ENCODE results near the gene RTBDN. TPM values are rescaled to one million over a fixed set of nuclear protein-coding genes. Genes with fewer than 3 reads are reported as not detected.

Gene RTBDN
- total and polyA plus RNA-seq, 2 donors from 2014 or later = not detected

- H3K4me1 ChIP-seq (ENCODE audit: control insufficient read depth in 2 of 3, insufficient read depth in 2 of 3, low read depth in 1 of 3, low read length in 3 of 3) = peaks cover 3 to 45% (median 18%) of the 10 kb centered on the region in 3 donors
- TF ChIP-seq CTCF (IDR thresholded peaks at IDR 0.05; ENCODE audit: borderline replicate concordance, extremely low read depth, insufficient read depth) = no peak
- FAIRE-seq (no peak), DNase-seq (peak in 1 of 5 donors; percentile 50)
- H3K27ac ChIP-seq (ENCODE audit: low read depth in 2 of 2, low read length in 2 of 2) = peak overlapping the region; percentile 96 to 98
- H3K36me3 ChIP-seq (ENCODE audit: control insufficient read depth in 2 of 3, insufficient read depth in 3 of 3, low read length in 3 of 3) = no peaks in the 10 kb centered on the region
- H3K4me3 ChIP-seq (ENCODE audit: low read length in 3 of 3) = peak overlapping the region; percentile 61 to 69 (median 64)
- intact Hi-C loops (cut with DNase I) = no loop called here
- no peaks in the 10 kb centered on the region for H3K27me3 ChIP-seq (ENCODE audit: control insufficient read depth, insufficient read depth, low read length)
- no peaks in the 10 kb centered on the region for H3K9me3 ChIP-seq (ENCODE audit: control insufficient read depth in 2 of 3, insufficient read depth in 1 of 3, low read length in 3 of 3)
- peak overlapping the region; percentile 49 to 72 (median 57) for H3K9ac ChIP-seq (ENCODE audit: low read length in 3 of 3)
Measured at GRCh38 chr19:12782174-12782423, 52.3 kb downstream of the RTBDN start.

GRCh38 chr19:12779162-12779993, 55.0 kb downstream of the RTBDN start:
- H3K4me1 ChIP-seq (ENCODE audit: control insufficient read depth in 2 of 3, insufficient read depth in 2 of 3, low read depth in 1 of 3, low read length in 3 of 3) = peaks cover 0 to 28% (median 11%) of the 10 kb centered on the region in 3 donors
- no peak for FAIRE-seq

GRCh38 chr19:12778905-12779161, 55.5 kb downstream of the RTBDN start:
- FAIRE-seq = no peak
- Histone ChIP-seq H3K27me3 (ENCODE audit: control insufficient read depth, insufficient read depth, low read length) (no peaks in the 10 kb centered on the region), H3K9me3 (ENCODE audit: control insufficient read depth in 2 of 3, insufficient read depth in 1 of 3, low read length in 3 of 3) (no peaks in the 10 kb centered on the region), H3K4me1 (ENCODE audit: control insufficient read depth in 2 of 3, insufficient read depth in 2 of 3, low read depth in 1 of 3, low read length in 3 of 3) (peaks cover 0 to 25% (median 7%) of the 10 kb centered on the region in 3 donors), H3K9ac (ENCODE audit: low read length in 3 of 3) (peak overlapping the region in 2 of 3 donors; percentile 73 to 91), H3K4me3 (ENCODE audit: low read length in 3 of 3) (peak overlapping the region in 2 of 3 donors; percentile 70 to 75), H3K36me3 (ENCODE audit: control insufficient read depth in 2 of 3, insufficient read depth in 3 of 3, low read length in 3 of 3) (no peaks in the 10 kb centered on the region), H3K27ac (ENCODE audit: low read depth in 2 of 2, low read length in 2 of 2) (peak overlapping the region; percentile 92 to 95)
- intact Hi-C loops (cut with DNase I) = no loop called here
- TF ChIP-seq CTCF (IDR thresholded peaks at IDR 0.05; ENCODE audit: borderline replicate concordance, extremely low read depth, insufficient read depth) = no peak
- DNase-seq = no peak

More at GRCh38 chr19:12779162-12779993, 55.0 kb downstream of the RTBDN start:
- no peaks in the 10 kb centered on the region for H3K27me3 ChIP-seq (ENCODE audit: control insufficient read depth, insufficient read depth, low read length)
- no peaks in the 10 kb centered on the region for H3K9me3 ChIP-seq (ENCODE audit: control insufficient read depth in 2 of 3, insufficient read depth in 1 of 3, low read length in 3 of 3)
- intact Hi-C loops (cut with DNase I) = no loop called here
- peak overlapping the region in 1 of 3 donors; percentile 70 for H3K4me3 ChIP-seq (ENCODE audit: low read length in 3 of 3)
- peak overlapping the region; percentile 92 to 95 for H3K27ac ChIP-seq (ENCODE audit: low read depth in 2 of 2, low read length in 2 of 2)
- peak in 3 of 5 donors; percentile 79 to 91 (median 88) for DNase-seq
- H3K36me3 ChIP-seq (ENCODE audit: control insufficient read depth in 2 of 3, insufficient read depth in 3 of 3, low read length in 3 of 3) = no peaks in the 10 kb centered on the region
- peak overlapping the region in 1 of 3 donors; percentile 91 for H3K9ac ChIP-seq (ENCODE audit: low read length in 3 of 3)
- TF ChIP-seq CTCF (IDR thresholded peaks at IDR 0.05; ENCODE audit: borderline replicate concordance, extremely low read depth, insufficient read depth) = no peak

Data from kidney (tissue), 14 donors.